ENCODE data around the gene NAA25. TPM values are rescaled to one million over a fixed set of nuclear protein-coding genes. Genes with fewer than 3 reads are reported as not detected.
"Not testable (repeated sequence)": the region's sequence is repeated elsewhere in the genome, so short reads cannot be mapped to it uniquely, and the experiment has no call there.

NAA25 gene
- total RNA-seq, 1 donor from 2014 or later, result 14.1 TPM

DNA sequence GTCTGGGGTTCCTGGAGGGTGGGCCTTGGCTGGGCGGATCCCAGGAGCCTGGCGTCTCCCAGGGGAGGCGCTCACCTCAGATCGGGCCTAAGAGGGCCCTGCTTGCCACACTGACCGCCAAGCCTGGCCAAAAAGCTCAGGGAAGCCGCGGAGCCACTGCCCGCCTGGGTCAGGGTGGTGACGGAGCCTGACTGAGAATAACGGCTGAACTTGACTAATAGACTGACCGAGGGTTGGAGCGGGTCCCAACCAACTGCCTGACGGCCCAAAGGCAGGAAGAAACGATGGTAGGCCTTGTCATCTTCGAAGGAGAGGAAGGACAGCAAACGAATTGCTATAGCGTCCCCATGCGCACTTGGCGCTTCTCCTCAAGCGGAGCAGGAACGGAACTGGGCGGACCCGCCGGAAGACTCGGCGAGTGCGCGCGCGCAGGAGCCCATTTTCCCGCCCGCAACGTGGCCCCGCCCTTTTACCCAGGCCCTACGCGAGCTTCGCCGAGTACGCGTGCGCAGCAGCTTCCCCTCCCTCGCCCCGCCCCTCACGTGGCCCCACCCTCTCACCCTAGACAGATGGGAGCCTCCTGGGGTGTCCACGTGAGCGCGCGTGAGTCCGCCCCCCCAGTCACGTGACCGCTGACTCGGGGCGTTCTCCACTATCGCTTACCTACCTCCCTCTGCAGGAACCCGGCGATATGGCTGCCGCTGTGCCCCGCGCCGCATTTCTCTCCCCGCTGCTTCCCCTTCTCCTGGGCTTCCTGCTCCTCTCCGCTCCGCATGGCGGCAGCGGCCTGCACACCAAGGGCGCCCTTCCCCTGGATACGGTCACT, 95.6 kb downstream of the NAA25 start, which contains the start of the genes ERP29 and TMEM116:
Gene ERP29, plus strand, starts transcription at position 652 of the 826 bp plus-strand sequence. Its CDS starts 40 bp downstream, at position 692.
Gene TMEM116, minus strand, starts transcription at position 391 of the 826 bp plus-strand sequence. CDS start 7,895 bp downstream, outside the sequence.
- Mint-ChIP-seq H3K27ac (ENCODE audit: unreplicated experiment) (peak within 1 kb of the TSS; percentile 99), H3K27me3 (ENCODE audit: low read depth) (no peaks in the 10 kb centered on the region), H3K9me3 (ENCODE audit: low read depth) (peaks cover 2% of the 10 kb centered on the region), H3K4me3 (ENCODE audit: unreplicated experiment) (peak within 1 kb of the TSS; percentile 96), H3K4me1 (ENCODE audit: low read depth) (peaks cover 40% of the 10 kb centered on the region), H3K36me3 (ENCODE audit: low read depth) (peaks cover 8% of the 10 kb centered on the region)
- TF ChIP-seq, protein P1, sequence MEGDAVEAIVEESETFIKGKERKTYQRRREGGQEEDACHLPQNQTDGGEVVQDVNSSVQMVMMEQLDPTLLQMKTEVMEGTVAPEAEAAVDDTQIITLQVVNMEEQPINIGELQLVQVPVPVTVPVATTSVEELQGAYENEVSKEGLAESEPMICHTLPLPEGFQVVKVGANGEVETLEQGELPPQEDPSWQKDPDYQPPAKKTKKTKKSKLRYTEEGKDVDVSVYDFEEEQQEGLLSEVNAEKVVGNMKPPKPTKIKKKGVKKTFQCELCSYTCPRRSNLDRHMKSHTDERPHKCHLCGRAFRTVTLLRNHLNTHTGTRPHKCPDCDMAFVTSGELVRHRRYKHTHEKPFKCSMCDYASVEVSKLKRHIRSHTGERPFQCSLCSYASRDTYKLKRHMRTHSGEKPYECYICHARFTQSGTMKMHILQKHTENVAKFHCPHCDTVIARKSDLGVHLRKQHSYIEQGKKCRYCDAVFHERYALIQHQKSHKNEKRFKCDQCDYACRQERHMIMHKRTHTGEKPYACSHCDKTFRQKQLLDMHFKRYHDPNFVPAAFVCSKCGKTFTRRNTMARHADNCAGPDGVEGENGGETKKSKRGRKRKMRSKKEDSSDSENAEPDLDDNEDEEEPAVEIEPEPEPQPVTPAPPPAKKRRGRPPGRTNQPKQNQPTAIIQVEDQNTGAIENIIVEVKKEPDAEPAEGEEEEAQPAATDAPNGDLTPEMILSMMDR (IDR thresholded peaks at IDR 0.05), result peak; percentile 76
- peak; percentile 99 for DNase-seq (ENCODE audit: low spot score)

DNA sequence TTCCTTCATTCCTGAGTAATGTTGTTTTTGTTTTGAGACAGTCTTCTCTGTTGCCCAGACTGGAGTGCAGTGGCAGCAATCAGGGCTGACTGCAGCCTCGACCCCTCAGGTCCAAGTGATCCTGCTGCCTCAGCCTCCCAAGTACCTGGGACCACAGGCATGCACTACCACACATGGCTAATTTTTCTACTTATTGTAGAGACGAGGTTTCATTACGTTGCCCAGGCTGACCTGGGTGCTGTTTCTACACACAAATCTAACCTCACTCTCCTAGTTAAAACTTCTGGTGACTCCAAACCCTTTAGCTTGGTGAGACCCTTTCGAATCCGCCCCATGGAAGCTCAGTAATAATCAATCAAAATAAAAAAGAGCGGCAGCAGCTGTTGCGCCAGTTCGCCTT, 96.9 kb downstream of the NAA25 start:
- Mint-ChIP-seq H3K27ac (ENCODE audit: unreplicated experiment) (peak overlapping the region; percentile 53), H3K27me3 (ENCODE audit: low read depth) (no peaks in the 10 kb centered on the region), H3K36me3 (ENCODE audit: low read depth) (peaks cover 8% of the 10 kb centered on the region)

DNA sequence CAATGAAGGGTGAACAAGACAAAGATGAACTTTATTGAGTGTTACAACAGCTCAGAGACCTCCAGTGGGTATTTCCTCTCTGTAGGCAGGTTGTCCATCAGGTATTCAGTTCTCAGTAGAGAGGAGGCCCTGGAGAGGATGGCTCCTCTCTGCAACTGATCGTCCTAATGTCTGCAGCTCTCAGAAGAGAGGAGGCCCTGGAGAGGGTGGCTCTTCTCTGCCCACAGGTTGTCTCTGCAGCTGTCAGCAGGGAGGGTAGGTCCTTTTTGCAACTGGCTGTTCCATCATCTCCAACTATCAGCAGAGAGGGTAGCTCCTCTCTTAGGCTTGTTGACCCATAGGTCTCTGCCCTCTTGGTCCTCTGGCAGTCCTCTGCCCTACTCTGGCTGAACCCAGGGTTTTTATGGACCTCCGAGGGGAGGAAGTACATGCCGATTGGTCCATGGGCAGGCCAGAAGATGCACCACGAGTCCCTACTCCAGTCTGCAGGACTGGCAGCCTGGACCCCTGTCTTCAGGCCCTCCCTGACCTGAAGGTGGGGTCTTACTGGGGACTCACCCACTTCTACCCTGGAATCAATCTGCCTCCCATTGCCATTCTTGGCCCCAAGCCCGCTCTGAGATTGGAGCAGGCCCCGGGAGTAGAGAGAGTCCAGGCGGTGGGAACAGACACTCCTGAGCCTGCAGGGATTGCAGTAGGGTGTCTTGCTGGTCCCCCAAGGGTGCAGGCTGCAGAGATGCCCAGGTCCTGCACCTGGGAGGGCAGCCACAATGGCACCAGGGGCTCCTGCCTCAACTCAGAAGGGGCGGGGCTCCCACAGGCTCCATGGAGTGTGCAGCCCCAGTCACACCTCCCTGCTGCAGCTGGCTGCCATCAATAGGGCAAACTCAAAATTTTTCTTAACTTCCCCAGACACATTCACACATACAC, 97.9 kb downstream of the NAA25 start:
- peaks cover 37% of the 10 kb centered on the region for H3K4me1 Mint-ChIP-seq (ENCODE audit: low read depth)
- no peaks in the 10 kb centered on the region for H3K9me3 Mint-ChIP-seq (ENCODE audit: low read depth)
- peaks cover 2% of the 10 kb centered on the region for H3K36me3 Mint-ChIP-seq (ENCODE audit: low read depth)
- H3K27me3 Mint-ChIP-seq (ENCODE audit: low read depth), result no peaks in the 10 kb centered on the region
- no peak overlapping the region for H3K4me3 Mint-ChIP-seq (ENCODE audit: unreplicated experiment)
- TF ChIP-seq, protein P1 (IDR thresholded peaks at IDR 0.05), result no peak
- DNase-seq (ENCODE audit: low spot score), result no peak
- H3K27ac Mint-ChIP-seq (ENCODE audit: unreplicated experiment), result no peak overlapping the region

More for the DNA sequence above, 96.9 kb downstream of the NAA25 start:
- TF ChIP-seq, protein P1 (IDR thresholded peaks at IDR 0.05), result no peak
- Mint-ChIP-seq H3K9me3 (ENCODE audit: low read depth) (peaks cover 2% of the 10 kb centered on the region), H3K4me1 (ENCODE audit: low read depth) (peaks cover 34% of the 10 kb centered on the region), H3K4me3 (ENCODE audit: unreplicated experiment) (peak overlapping the region; percentile 96)
- DNase-seq (ENCODE audit: low spot score), result no peak

DNA sequence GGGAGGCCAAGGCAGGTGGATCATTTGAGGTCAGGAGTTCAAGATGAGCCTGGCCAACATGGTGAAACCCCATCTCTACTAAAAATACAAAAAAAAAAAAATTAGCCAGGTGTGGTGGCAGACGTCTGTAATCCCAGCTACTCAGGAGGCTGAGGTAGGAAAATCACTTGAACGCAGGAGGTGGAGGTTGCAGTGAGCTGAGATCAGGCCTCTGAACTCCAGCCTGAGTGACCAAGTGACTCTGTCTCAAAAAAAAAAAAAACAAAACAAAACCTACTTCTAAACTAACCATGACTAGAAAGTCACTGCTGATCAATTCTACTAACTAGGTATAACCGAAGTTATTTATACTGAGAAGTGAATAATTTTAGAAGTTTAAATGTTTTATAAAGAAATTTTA, 99.0 kb downstream of the NAA25 start:
- not testable (repeated sequence) for DNase-seq (ENCODE audit: low spot score); H3K9me3 Mint-ChIP-seq (ENCODE audit: low read depth); H3K4me3 Mint-ChIP-seq (ENCODE audit: unreplicated experiment)

DNA sequence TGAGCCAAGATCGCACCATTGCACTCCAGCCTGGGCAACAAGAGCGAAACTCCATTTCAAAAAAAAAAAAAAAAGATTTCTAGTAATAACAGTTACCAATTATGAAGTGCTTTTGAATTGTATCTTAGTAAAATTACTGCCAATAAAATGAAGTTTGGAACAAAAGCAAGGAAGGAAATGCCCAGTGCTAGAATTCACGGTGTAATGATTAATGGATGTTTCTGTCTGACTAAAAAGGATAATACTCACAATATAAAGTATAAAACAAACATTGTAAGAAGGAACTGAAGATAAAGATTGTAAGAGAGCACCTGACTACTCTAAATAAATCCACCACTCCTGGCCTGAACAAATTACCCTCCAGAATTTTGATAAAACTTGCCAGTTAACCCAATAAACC, 99.7 kb downstream of the NAA25 start:
- DNase-seq (ENCODE audit: low spot score), result no peak
- Mint-ChIP-seq H3K36me3 (ENCODE audit: low read depth) (no peaks in the 10 kb centered on the region), H3K4me1 (ENCODE audit: low read depth) (peaks cover 30% of the 10 kb centered on the region), H3K27me3 (ENCODE audit: low read depth) (no peaks in the 10 kb centered on the region), H3K4me3 (ENCODE audit: unreplicated experiment) (no peak overlapping the region), H3K9me3 (ENCODE audit: low read depth) (no peaks in the 10 kb centered on the region), H3K27ac (ENCODE audit: unreplicated experiment) (no peak overlapping the region)
- TF ChIP-seq, protein P1 (IDR thresholded peaks at IDR 0.05), result no peak

More for the DNA sequence above, 99.0 kb downstream of the NAA25 start:
- H3K4me1 Mint-ChIP-seq (ENCODE audit: low read depth), result peaks cover 34% of the 10 kb centered on the region
- not testable (repeated sequence) for H3K36me3 Mint-ChIP-seq (ENCODE audit: low read depth); H3K27me3 Mint-ChIP-seq (ENCODE audit: low read depth); H3K27ac Mint-ChIP-seq (ENCODE audit: unreplicated experiment)

All from chondrocyte (in vitro differentiated cells).